Endothelial cell of umbilical vein (primary cell): ENCODE measurements around the gene SLC39A3. TPM values are rescaled to one million over a fixed set of nuclear protein-coding genes. Genes with fewer than 3 reads are reported as not detected.

ENCODE experiments used
- BruUV-seq: library from RNA; stranded (reverse); fragments of 400-500 nt; replicated peaks from 2 replicates; lab custom pipeline; 2021; lab: Mats Ljungman, UMichigan
- CTCF ChIA-PET: fragments of 300-600, 350-600 bp; sonication (Branson Sonifier 250); formaldehyde crosslinking; loops from one replicate; lab custom pipeline; 2021; ENCODE audit warnings: antibody characterized with exemption, inconsistent platforms; lab: Charles Lee
- POLR2A ChIA-PET: fragments of 300-600, 350-600 bp; sonication (Branson Sonifier 250); formaldehyde crosslinking; loops from one replicate; lab custom pipeline; 2021; ENCODE audit warnings: antibody characterized with exemption, inconsistent platforms; lab: Charles Lee
- DNase-seq: peaks from one replicate; pipeline ENCODE4 v3.0.0-alpha.2; 2011; ENCODE audit warnings: low read depth, low spot score
- FAIRE-seq: peaks from 2 replicates; lab custom pipeline; 2011; peaks lifted over from hg19 to GRCh38; lab: Jason Lieb, UNC
- H2AFZ ChIP-seq: 2 replicates; pipeline ENCODE4 v1.6.0; 2012; ENCODE audit warnings: low read depth, low read length, control low read depth, inconsistent platforms
- H3K27ac ChIP-seq: 2 replicates; pipeline ENCODE4 v1.5.1; 2011; ENCODE audit warnings: low read depth, mild to moderate bottlenecking, control low read depth, low read length, moderate library complexity; ENCODE audit not compliant: insufficient read depth
- H3K27me3 ChIP-seq, 2 experiments: 2 replicates each; pipeline versions ENCODE4 v1.6.0 to v1.6.1; 2011; ENCODE audit warnings: low read length in 2 of 2, mixed read lengths in 1 of 2; ENCODE audit not compliant: control insufficient read depth in 2 of 2, insufficient read depth in 2 of 2
- H3K36me3 ChIP-seq, 2 experiments: 2 replicates in 1 of 2; 3 replicates in 1 of 2; pipeline ENCODE4 v1.5.1; 2011; ENCODE audit warnings: low read length in 2 of 2, mild to moderate bottlenecking in 1 of 2, moderate library complexity in 1 of 2; ENCODE audit not compliant: control insufficient read depth in 2 of 2, insufficient read depth in 2 of 2; ENCODE audit errors: extremely low read depth in 1 of 2
- H3K4me1 ChIP-seq: 3 replicates; pipeline ENCODE4 v1.5.1; 2011; ENCODE audit warnings: mild to moderate bottlenecking, low read length; ENCODE audit not compliant: control insufficient read depth, insufficient read depth; ENCODE audit errors: extremely low read depth
- H3K4me2 ChIP-seq: 2 replicates; pipeline ENCODE4 v1.6.1; 2011; ENCODE audit warnings: low read length, control low read depth, mixed read lengths; ENCODE audit not compliant: insufficient read depth
- H3K4me3 ChIP-seq, 3 experiments: fragments of 200-600 bp in 1 of 3; sonication (generic), shearing (Covaris generic) in 1 of 3; replicated peaks in 1 of 3; 2 replicates each; pipeline ENCODE4 v1.5.1; 2011 to 2016; ENCODE audit warnings: control low read depth in 3 of 3, low read length in 3 of 3, mild to moderate bottlenecking in 2 of 3, inconsistent platforms in 1 of 3, low read depth in 1 of 3, moderate library complexity in 1 of 3; ENCODE audit not compliant: insufficient read depth in 1 of 3
- H3K79me2 ChIP-seq: 2 replicates; pipeline ENCODE4 v1.6.0; 2012; ENCODE audit warnings: low read length, inconsistent platforms; ENCODE audit not compliant: control insufficient read depth, insufficient read depth
- H3K9ac ChIP-seq: replicated peaks from 2 replicates; pipeline ENCODE3; 2011; ENCODE audit warnings: low read length, control low read depth; ENCODE audit not compliant: insufficient read depth; ENCODE audit errors: extremely low read depth
- H3K9me1 ChIP-seq: replicated peaks from 3 replicates; pipeline ENCODE4 v1.6.0; 2011; ENCODE audit warnings: mild to moderate bottlenecking, low read length; ENCODE audit not compliant: control insufficient read depth, insufficient read depth; ENCODE audit errors: extremely low read depth
- H3K9me3 ChIP-seq: replicated peaks from 2 replicates; pipeline ENCODE4 v1.5.1; 2012; ENCODE audit warnings: low read length, inconsistent platforms; ENCODE audit not compliant: control insufficient read depth, insufficient read depth
- H4K20me1 ChIP-seq: replicated peaks from 2 replicates; pipeline ENCODE3; 2011; ENCODE audit warnings: mild to moderate bottlenecking, low read length; ENCODE audit not compliant: control insufficient read depth, insufficient read depth; ENCODE audit errors: extremely low read depth
- CTCF ChIP-seq, 2 donors: IDR thresholded peaks; 1 replicate in 1 of 2; 2 replicates in 1 of 2; pipeline ENCODE4 v1.5.1; 2011; ENCODE audit warnings: low read length in 2 of 2, mild to moderate bottlenecking in 2 of 2, moderate library complexity in 2 of 2, control low read depth in 1 of 2, inconsistent platforms in 1 of 2, low read depth in 1 of 2; ENCODE audit not compliant: insufficient read depth in 1 of 2; ENCODE audit errors: extremely low read depth in 1 of 2
- EZH2 ChIP-seq: IDR thresholded peaks from 2 replicates; pipeline ENCODE4 v1.6.1; 2012; ENCODE audit warnings: borderline replicate concordance, low read depth, mild to moderate bottlenecking, moderate library complexity, low read length, inconsistent platforms; ENCODE audit not compliant: severe bottlenecking
- FOS ChIP-seq: IDR thresholded peaks from 2 replicates; pipeline ENCODE4 v1.6.1; 2011; ENCODE audit warnings: mild to moderate bottlenecking, low read length, moderate library complexity, borderline replicate concordance; ENCODE audit not compliant: insufficient read depth
- GATA2 ChIP-seq: IDR thresholded peaks from 2 replicates; pipeline ENCODE4 v1.7.0; 2011; ENCODE audit warnings: low read depth, mild to moderate bottlenecking, moderate library complexity, mixed read lengths, low read length; ENCODE audit not compliant: insufficient read length, insufficient read depth
- JUN ChIP-seq: IDR thresholded peaks from 2 replicates; pipeline ENCODE4 v1.6.1; 2011; ENCODE audit warnings: borderline replicate concordance, low read depth; ENCODE audit not compliant: insufficient read length, insufficient read depth
- MAX ChIP-seq: IDR thresholded peaks from 2 replicates; pipeline ENCODE4 v1.6.1; 2011; ENCODE audit not compliant: insufficient read depth, insufficient read length
- MYC ChIP-seq: IDR thresholded peaks from one replicate; pipeline ENCODE4 v1.6.1; 2011; ENCODE audit warnings: mild to moderate bottlenecking, low read depth, low read length
- POLR2A ChIP-seq: IDR thresholded peaks from 2 replicates; pipeline ENCODE4 v1.6.1; 2012; ENCODE audit warnings: low read depth, mild to moderate bottlenecking, control low read depth, low read length
- POLR2AphosphoS5 ChIP-seq: IDR thresholded peaks from 2 replicates; pipeline ENCODE4 v1.6.1; 2012; ENCODE audit warnings: low read depth, mild to moderate bottlenecking, control low read depth, low read length, moderate library complexity; ENCODE audit not compliant: insufficient read depth
- dilution Hi-C: fragments of 300-500 bp; cut with MboI; formaldehyde crosslinking; loops from one replicate; pipeline ENCODE4 v1.15.0; 2019; ENCODE audit warnings: low sequenced_read_pairs; ENCODE audit not compliant: extremely low pct_ligation_motif_present
- intact Hi-C: fragments of 100-400 bp; cut with micrococcal nuclease; formaldehyde crosslinking; loops from one replicate; pipeline ENCODE4 v1.10.0; 2022
- polyA plus RNA-seq, 4 experiments: library from polyadenylated mRNA; depleted of rRNA in 3 of 4; stranded (reverse) in 3 of 4; unstranded in 1 of 4; fragments of >200 nt; gene quantifications; 2 replicates each; pipeline versions ENCODE4 v1.2.1 to v1.2.3, GENCODE V29; 2011 to 2012; ENCODE audit warnings: missing spikeins in 1 of 4
- total RNA-seq: library from RNA; stranded (reverse); gene quantifications from 2 replicates; pipeline ENCODE4 v1.2.3, GENCODE V29; 2021

Gene SLC39A3
- total and polyA plus RNA-seq, 2 donors (not counting 3 experiments of a cell fraction or from before 2014, with no cell fraction given) = 28.0 to 43.1 TPM

DNA sequence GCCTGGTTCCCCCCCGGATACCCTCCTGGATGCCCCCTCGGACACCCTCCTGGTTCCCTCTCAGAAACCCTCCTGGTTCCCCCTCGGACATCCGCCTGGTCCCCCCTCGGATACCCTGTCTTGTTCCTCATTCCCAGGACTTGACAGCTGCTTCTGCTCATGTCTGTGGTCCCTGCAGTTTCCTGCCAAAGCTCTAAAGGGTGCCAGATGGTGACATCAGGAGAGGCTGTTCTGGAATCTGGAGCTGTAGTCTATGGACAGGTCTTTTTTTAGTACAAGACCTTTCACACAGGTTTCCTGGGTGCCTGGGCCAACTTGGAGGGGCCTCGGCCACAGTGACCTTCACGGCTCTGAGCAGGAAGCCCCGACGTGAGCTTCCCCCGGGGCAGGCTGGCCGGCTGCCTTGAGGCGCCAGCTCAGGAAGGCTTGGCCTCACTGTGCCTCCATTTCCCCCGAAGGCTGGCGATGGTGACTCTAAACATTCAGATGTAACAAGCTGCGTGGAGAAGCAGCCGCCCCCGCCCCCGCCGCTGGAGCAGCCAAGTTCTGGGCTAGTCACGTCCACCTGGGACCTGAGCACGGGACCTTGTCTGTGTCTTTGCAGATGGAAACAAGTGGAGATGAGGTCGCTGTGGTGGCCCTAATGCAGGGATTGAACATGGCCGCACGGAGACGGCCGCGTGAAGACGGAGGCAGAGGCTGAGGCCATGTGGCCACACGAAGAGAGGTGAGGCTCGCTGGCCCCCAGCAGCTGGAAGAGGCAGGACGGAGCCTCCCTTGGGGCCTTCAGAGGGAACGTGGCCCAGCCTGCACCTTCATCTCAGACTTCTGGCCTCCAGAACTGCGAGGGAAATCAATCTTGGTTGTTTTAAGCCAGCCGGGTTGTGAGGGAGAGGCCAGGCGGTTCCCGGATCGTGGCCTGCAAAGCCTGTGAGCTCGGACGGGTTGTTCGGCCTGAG, 30.5 kb upstream of the SLC39A3 start:
- peaks cover 0 to 22% of the 10 kb centered on the region in 2 experiments for H3K36me3 ChIP-seq
- CTCF ChIA-PET = no interaction called here
- H3K27me3 ChIP-seq = no peaks in the 10 kb centered on the region
- intact Hi-C loops = no loop called here
- no peaks in the 10 kb centered on the region for H3K4me1 ChIP-seq
- H3K4me2 ChIP-seq = no peak overlapping the region
- no peak overlapping the region for H3K9ac ChIP-seq
- FAIRE-seq (no peak), DNase-seq (no peak)
- H3K27ac ChIP-seq = no peak overlapping the region
- BruUV-seq = no TSS peak
- peaks cover 49% of the 10 kb centered on the region for H3K79me2 ChIP-seq
- H3K4me3 ChIP-seq = no peak overlapping the region
- POLR2A ChIA-PET = no interaction called here
- no peak for TF ChIP-seq MAX
- no peak for TF ChIP-seq JUN
- no peak for TF ChIP-seq CTCF (IDR thresholded peaks at IDR 0.05; ENCODE audit: extremely low read depth in 1 of 2, insufficient read depth in 1 of 2, low read depth in 1 of 2, low read length in 2 of 2)
- no peak for TF ChIP-seq FOS
- no peak for TF ChIP-seq EZH2
- no peak for TF ChIP-seq MYC
- no peak for TF ChIP-seq GATA2
- no peak for TF ChIP-seq POLR2AphosphoS5
- no peak for TF ChIP-seq POLR2A
- dilution Hi-C loops = no loop called here
- no peaks in the 10 kb centered on the region for H3K9me3 ChIP-seq
- no peaks in the 10 kb centered on the region for H3K9me1 ChIP-seq
- H2AFZ ChIP-seq = no peak overlapping the region
- no peaks in the 10 kb centered on the region for H4K20me1 ChIP-seq
